VCaP (cell line): ENCODE results near the gene TMEFF2.

Experiments
- H3K27ac ChIP-seq: fragments of 450-650 bp; 2 replicates; pipeline ENCODE4 v1.5.1; 2017
- TF ChIP-seq, protein P1 (sequence below): fragments of 450-650 bp; conservative IDR thresholded peaks from 2 replicates; pipeline ENCODE4 v1.5.1; 2017; ENCODE audit warnings: mild to moderate bottlenecking, moderate library complexity

The TMEFF2 gene

DNA sequence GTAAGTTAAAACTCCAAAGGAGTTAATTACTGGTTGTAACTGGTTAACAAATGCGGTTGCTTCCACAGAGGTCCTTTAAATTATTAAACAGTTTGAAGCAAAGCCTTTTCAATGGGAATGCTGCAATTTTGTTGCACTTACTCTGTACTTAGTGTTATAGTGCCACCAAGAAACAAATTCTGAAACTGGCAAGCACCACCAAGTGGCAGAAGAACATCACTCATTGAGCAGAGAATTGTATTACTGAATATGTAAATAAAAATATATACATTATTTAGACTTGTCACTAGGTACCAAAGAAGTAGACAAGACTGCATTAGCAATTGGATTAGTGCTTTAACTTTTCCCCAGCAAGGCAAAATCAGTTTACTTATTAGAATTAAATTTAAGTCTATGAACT is 2.6 kb upstream of the TMEFF2 start:
- TF ChIP-seq, protein P1, sequence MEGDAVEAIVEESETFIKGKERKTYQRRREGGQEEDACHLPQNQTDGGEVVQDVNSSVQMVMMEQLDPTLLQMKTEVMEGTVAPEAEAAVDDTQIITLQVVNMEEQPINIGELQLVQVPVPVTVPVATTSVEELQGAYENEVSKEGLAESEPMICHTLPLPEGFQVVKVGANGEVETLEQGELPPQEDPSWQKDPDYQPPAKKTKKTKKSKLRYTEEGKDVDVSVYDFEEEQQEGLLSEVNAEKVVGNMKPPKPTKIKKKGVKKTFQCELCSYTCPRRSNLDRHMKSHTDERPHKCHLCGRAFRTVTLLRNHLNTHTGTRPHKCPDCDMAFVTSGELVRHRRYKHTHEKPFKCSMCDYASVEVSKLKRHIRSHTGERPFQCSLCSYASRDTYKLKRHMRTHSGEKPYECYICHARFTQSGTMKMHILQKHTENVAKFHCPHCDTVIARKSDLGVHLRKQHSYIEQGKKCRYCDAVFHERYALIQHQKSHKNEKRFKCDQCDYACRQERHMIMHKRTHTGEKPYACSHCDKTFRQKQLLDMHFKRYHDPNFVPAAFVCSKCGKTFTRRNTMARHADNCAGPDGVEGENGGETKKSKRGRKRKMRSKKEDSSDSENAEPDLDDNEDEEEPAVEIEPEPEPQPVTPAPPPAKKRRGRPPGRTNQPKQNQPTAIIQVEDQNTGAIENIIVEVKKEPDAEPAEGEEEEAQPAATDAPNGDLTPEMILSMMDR = peak; percentile 67

DNA sequence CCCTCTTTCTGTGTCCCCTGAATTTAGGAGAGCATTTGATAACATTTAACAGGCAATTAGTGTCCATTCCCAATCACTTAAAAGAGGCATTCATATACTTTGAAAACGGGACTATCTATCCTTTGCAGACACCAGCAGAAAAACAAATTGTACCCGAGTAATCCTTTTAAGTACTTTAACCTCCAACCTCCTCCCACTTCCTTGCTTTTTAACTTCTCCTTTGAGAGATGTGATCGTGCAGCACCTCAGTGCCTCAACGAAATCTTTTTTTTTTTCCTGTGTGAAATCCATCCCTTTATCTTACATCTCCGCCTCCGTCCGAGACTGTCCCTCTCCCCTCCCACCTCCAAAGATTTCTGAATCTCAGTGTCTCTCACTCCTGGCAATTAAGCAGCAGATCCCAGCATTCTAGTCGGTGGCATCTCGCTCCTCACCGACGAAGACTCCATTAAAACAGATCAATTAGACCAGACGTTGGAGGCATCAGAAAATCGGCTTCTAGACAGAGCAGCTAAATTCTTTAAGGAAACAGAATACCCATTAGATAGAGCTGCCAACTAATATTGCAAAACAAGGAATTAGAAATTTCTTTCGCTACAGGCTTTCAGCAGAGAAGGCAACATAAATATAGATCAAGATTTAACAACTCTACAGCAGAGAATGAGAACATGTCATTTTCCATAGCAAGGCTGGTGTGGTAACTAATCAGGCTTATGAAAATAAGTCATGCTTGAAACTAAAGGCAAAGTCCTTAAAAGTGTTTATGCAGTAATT is 1.9 kb upstream of the TMEFF2 start:
- TF ChIP-seq, protein P1 = no peak
- H3K27ac ChIP-seq = peak overlapping the region; percentile 76

More for the DNA sequence above, 2.6 kb upstream of the TMEFF2 start:
- H3K27ac ChIP-seq = peak overlapping the region; percentile 76

DNA sequence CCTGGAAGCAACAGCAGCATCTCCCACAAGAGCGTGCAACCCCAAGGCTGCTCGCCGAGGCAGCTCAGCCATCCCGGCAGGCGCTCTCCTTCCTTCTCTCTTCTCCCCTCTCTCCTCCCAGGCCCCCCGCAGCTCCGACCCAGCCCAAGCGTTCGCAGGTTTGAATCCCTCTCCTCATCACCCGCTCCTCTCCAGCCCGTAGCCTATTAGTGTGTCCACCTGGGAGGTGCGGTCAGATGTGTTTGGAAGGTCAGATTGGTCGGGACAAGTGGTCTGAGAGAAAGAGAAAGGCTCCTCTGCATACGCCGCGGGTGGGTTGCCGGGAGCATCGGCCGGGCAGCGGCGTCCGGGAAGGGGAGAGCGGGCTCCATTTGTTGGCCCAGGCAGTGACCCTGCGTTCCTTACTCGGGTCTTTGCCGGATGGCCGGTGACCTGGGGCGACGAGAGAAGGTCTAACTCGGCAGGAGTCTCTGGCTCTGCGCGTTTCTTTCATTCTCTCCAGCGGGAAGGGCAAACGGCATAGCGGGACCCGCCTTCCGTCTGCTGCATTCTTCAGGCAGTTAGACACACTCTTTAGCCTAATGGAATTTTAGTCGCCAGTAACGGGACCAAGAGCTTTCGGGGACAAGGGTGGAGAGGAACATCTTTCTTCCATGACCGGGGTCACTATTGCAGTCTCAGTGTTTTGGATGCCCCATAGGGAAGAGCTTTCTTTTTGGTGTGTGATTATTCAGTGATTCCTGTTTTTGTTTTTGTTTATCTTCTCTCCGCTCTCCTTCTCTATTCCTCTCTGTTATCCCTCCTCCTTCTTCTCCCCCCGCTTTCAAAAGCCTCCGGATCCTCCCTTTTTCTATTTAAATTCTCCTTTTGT is 1.1 kb upstream of the TMEFF2 start:
- TF ChIP-seq, protein P1 = no peak
- H3K27ac ChIP-seq = peak overlapping the region; percentile 76

DNA sequence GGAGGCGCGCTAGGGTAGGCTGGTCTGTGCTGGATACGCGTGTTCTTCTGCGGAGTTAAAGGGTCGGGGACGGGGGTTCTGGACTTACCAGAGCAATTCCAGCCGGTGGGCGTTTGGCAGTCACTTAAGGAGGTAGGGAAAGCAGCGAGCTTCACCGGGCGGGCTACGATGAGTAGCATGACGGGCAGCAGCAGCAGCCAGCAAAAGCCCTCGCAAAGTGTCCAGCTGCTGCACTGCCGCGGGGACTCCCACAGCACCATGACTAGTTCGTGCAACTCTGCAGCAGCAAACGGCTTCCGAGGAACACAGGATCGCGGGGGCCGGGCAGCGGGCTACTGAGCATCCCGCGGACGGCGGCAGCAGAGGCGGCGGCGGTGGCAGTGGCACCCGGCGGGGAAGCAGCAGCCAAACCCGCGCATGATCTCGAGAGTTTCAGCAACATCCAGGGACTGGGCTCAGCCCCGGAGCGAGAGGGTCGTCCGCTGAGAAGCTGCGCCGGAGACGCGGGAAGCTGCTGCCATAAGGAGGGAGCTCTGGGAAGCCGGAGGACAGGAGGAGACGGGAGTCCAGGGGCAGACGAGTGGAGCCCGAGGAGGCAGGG is 368 bp downstream of the TMEFF2 start:
- TF ChIP-seq, protein P1 = no peak
- H3K27ac ChIP-seq = peak overlapping the region; percentile 76

DNA sequence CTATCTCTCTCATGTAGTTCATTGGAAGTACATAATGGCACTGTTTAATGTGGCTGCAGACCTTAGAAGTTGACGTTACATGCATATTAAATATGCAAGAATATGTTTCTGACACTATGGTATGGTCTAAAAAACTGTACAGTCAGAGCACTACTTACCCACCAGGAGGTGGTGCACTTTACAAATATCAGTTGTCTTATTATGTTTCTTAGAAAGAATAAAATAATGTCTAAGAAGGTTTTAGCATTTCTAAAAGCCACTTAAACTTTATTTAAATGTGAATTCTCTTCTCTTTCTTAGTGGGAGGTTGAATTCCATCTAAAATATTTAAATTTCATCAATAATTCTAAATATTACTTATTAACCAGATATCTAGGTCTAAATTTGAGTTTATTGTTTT is 4.3 kb downstream of the TMEFF2 start:
- no peak overlapping the region for H3K27ac ChIP-seq
- TF ChIP-seq, protein P1 = peak; percentile 73

DNA sequence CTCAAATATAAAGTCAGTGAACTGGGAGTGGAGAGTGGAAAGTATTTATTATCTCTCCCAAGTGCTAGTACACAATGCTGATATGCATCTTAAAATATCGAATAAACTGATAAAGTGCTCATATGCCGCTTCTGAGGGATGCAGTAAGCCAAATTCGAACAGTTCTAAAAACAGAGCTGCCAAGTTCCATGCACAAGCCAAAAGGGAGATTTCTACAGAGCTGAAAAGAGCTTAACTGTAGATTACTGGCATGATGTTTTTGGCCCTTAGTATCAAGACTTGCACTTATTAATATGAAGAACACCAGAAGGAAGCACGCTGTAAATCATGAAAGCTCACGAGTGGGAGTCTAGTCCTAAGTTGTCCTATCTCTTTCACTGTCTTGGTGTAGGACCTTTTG is 7.9 kb downstream of the TMEFF2 start:
- TF ChIP-seq, protein P1 = no peak
- H3K27ac ChIP-seq = no peak overlapping the region; the same call in 1 of the 2 replicates

DNA sequence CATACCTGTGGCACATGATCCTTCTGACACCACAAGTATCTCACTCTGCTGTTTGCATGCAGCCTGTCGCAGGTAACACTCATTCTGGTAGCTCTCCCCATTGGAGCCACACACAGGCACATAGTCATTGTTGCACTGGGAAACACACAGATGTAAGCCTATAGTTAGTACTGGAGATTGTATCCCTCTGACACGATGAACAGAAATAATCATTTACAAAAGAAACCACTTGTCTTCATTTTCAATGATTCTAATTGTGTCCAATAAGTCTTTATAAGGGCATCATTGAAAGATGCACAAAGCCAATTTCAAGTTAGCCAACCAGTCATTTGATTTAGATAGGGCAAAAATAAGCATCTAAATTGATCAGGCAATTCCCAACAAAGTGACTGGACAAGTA is 10.4 kb downstream of the TMEFF2 start:
- TF ChIP-seq, protein P1 = no peak

More for the DNA sequence above, 10.4 kb downstream of the TMEFF2 start:
- no peak overlapping the region for H3K27ac ChIP-seq
